Midbrain (tissue), 1 donor: ENCODE results near the gene OBP2A.
"Not testable (repeated sequence)": the region's sequence is repeated elsewhere in the genome, so short reads cannot be mapped to it uniquely, and the experiment has no call there.

Experiments used
- DNase-seq: peaks from one replicate; lab custom pipeline; 2025; lab: John Stamatoyannopoulos, UW

The OBP2A gene

GRCh38 chr9:135512241-135512603, 33.7 kb upstream of the OBP2A start:
- no peak for DNase-seq

- DNase-seq, result no peak
Measured at GRCh38 chr9:135512904-135513303, 33.0 kb upstream of the OBP2A start.

DNA sequence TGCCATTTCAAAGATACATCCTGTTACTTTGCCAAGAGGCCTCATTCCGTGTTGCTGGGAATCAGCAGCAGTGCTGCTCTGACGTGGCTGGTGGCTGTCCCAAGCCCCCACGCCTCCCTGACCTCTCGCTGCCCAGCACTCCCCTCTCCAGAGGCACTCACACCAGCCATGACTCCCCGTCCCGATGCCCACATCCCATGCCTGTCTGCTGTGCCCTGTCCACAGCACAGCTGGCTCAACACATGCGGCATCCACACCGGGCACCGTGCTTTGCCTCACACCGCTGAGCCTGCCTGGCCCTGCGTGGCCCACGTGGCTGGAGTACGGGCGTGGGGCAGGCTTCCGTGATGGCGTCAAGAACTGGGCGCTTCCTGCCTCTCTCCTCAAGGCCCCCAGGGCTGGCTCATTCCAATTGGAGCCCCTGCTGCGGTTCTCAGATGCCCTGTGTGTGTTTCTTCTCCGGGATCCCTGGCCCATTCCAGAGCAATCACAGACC, 32.5 kb upstream of the OBP2A start:
- DNase-seq, result no peak

GRCh38 chr9:135513906-135514305, 32.0 kb upstream of the OBP2A start:
- DNase-seq, result not testable (repeated sequence)

GRCh38 chr9:135514342-135515082, 31.4 kb upstream of the OBP2A start:
- no peak for DNase-seq

DNA sequence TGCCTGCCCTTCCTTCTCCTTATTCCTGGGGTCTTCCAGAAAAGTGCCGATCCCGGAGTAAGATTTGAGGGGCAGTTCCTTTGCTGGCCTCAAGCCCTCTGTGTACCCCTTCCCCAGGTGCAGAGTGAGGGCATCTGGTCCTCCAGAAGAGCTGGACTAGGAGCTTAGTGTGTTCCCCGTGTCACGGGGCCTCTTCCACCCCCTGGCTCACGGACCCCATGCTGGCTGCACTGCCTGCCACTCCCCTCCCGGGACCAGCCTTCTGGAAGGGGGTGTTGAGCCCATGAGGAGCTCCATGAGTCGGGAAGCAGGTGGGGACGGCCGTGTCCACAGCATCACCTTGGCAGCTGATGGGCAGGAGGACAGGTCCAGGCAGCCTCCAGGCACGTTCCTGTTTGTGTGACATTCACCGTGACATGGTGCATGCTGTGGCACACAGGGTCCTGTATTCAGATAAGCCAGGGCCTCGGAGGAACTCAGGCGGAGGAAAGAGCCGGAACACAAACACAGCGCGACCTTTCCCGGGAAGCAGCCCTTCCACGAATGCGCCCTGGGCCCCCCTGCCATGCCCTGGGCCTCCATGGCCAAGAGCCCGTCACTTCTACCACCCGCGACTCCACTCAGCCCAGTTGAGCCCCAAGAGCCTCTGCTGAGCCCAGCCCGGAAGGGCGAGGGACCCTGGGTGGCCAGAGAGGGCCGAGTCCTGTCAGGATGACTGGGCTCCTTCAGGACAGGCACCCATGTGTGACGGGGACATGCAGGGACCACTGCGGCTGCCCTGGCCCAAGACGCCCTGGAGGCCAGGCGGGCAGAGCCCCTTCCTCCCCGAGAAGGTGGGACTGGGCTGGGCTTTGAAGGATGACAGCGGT, 30.6 kb upstream of the OBP2A start:
- no peak for DNase-seq

DNA sequence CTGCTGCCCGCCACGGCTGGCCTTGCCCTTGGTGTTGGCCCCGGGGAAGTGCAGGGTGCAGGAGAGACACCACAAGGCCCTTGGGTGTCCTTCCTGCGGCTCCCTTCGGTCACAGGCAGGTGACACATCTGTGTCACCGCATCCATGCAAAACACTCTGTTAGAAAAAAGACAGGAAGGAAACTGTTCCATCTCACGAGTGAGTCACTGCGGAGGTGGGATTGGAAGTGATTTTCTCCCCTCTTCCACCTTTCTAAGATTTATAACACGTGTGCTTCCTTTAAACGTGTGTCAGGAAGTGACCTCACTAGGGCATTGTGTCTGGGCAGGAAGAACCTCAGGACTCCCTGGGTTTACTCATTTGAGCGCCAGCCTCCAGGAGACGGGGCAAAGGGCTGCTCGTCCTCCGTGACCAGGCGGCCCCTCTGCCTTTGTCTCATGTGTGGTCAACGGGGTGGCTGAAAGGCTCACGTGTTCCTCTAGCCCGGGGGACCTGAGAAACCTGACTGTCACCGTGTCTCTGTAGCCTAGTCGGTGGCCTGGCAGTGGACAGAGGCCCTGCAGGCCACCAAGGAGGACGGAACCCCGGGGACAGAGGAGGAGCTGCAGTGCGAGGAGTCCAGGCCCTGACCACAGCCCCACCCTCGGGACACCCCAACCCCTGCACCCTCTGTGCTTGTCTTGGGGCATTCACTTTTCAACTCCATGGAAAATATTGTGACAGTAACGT, 29.6 kb upstream of the OBP2A start:
- DNase-seq, result no peak

- no peak for DNase-seq
Measured at GRCh38 chr9:135517407-135517822, 28.5 kb upstream of the OBP2A start.

GRCh38 chr9:135519179-135519971, 26.6 kb upstream of the OBP2A start:
- no peak for DNase-seq

GRCh38 chr9:135520916-135521607, 24.9 kb upstream of the OBP2A start, which contains the start of gene LCN1:
LCN1 (plus strand) TSS chr9:135521440; CDS start chr9:135521498, 58 bp downstream.
- DNase-seq, result no peak

DNA sequence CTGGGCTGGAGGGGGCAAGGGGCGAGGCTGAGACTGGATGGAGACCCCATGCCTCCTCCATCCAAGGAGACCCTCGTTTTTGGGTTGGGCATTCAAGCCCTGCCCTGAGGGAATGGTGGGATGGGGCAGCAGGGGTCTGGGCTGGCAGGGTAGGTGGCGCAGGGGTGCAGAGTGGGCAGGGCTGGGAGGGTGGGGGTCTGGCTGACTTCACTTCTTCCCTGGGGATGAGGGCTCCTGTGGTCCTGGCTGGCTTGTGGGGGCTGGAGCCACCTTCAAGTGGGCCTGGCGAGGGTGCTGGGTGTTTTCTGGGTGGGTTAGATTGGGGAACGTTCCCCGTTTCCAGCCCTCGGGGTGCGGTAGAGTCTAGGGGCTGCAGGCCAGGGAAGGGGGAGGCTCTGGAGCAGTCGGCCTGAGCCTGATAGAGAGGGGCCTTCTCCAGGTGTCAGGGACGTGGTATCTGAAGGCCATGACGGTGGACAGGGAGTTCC, 24.3 kb upstream of the OBP2A start:
- no peak for DNase-seq

- no peak for DNase-seq
Measured at GRCh38 chr9:135522137-135522877, 23.6 kb upstream of the OBP2A start.

- no peak for DNase-seq
Measured at GRCh38 chr9:135522931-135523330, 23.0 kb upstream of the OBP2A start.

GRCh38 chr9:135523521-135524129, 22.3 kb upstream of the OBP2A start:
- DNase-seq, result no peak

DNA sequence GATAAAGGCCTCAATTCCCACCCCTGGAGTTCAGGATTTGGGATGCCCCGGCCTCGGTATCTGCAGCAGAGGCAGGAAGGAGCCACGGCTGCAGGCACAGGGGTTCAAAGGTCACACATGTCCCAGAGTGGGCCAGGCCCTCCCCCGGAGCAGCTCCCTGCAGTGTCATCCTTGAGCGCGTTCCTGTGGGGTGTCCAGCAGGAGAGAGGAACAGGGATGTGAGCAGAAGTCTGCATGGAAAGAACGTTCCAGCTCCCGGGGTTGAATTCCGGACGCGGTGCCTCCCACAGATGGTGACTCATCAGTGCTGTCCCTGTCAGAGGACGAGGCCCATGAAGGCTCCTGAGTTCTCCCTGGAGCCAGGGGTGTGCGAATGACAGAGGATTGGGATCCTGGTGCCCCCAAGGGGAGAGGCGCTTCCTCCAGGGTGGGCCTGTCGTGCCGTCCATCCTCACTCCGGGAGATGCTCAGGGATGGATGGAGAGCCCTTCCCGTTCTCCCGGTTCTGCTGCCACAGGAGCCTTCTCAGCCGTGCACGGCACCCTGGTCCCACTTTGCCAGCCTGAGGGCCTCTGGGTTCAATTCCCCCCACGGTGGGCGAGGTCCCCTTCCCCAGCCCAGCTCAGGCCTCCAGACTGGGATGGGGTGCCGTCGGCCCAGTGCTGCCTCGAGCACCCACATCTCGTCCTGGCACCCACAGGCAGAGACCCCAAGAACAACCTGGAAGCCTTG, 21.6 kb upstream of the OBP2A start:
- no peak for DNase-seq

DNA sequence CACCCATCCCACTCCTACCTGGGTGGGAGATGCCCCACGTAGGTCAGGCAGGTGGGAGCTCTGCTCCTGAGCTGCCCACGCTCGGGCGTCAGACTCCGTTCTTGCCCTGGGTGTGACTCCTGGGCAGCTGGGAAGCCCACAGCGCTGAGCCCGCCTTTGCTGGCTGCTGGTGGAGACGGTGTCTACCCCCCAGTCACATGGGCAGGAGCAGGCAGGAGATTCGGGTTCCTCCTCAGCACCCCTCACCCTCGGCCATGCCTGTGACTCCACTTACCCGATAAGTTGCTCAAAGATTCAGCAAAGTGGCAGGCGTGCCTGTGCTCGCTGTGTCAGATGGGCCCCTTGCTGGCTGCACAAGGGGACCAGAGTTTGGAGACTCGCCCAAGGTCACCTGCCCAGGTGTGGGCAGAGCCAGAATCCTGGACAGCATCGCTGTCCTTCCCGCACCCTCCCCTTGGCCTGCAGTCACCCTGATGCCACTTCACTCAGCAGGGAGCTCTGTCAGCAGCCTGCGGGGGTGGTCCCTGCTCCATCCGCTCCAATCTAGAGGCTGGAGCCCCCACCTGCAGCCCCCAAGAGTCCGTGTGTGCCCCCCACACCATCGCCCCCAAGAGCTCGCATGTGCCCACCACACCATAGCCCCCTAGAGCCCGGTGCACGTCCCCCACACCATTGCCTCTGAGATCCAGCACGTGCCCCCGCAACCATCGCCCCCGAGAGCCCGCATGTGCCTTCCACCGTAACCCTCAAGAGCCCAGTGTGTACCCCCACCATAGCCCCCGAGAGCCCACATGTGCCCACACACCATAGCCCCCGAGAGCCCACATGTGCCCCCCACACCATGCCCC, 20.5 kb upstream of the OBP2A start:
- no peak for DNase-seq

DNA sequence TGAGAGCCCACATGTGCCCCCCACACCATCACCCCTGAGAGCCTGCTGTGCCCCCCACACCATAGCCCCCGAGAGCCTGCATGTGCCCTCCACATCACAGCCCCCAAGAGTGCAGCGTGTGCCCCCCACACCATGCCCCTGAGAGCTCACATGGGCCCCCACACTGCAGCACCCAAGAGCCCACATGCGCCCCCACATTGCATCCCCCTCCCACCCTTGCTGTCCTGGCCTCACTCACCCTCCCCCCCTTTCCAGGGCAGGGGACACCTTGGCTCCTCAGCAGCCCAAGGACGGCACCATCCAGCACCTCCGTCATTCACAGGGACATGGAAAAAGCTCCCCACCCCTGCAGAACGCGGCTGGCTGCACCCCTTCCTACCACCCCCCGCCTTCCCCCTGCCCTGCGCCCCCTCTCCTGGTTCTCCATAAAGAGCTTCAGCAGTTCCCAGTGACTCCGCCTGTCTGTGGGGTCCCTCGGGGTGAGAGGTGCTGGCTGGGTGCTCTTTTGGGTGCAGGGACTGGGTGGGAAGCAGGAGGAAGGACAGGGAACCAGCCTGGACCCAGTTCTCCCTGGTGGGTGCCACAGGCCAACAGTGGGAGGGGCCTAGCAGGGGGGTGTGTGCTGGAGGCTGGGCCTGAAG, 19.7 kb upstream of the OBP2A start:
- no peak for DNase-seq
